Ovary (tissue), 3 donors: Measurements from ENCODE around the gene RIPK1.

ENCODE experiments used
- CTCF ChIP-seq, 3 donors: fragments of 450-650 bp in 2 of 3; fragments of 200-600 bp in 1 of 3; IDR thresholded peaks; one replicate each; pipeline versions ENCODE4 v1.5.1 to v1.8.0; 2016 to 2022; ENCODE audit warnings: antibody characterized with exemption in 3 of 3, mild to moderate bottlenecking in 1 of 3
- EP300 ChIP-seq: sonication (generic); formaldehyde crosslinking; IDR thresholded peaks from one replicate; pipeline ENCODE4 v1.6.1; 2017; ENCODE audit warnings: antibody characterized with exemption
- POLR2A ChIP-seq: fragments of 450-650 bp; IDR thresholded peaks from one replicate; pipeline ENCODE4 v1.6.1; 2017; ENCODE audit warnings: antibody characterized with exemption, mild to moderate bottlenecking, moderate library complexity
- donor health status: DM: no; HTN: no; CAD: no.

- no peak for TF ChIP-seq CTCF (IDR thresholded peaks at IDR 0.05)
- no peak for TF ChIP-seq POLR2A
- TF ChIP-seq EP300, result no peak
Measured at GRCh38 chr6:3061501-3061941, 6.8 kb upstream of the RIPK1 start.
